Amygdala (tissue), 56 donors: Measurements from ENCODE around the gene HSPA9.
A peak's percentile ranks its signal among the peaks of the same experiment; 100 is the strongest.

Source experiments
- DNase-seq, 56 donors: peaks; one replicate each; lab custom pipeline; 2025; lab: John Stamatoyannopoulos, UW

The HSPA9 gene

GRCh38 chr5:138565100-138565821 lies 9.9 kb downstream of the HSPA9 start:
- no peak for DNase-seq

DNA sequence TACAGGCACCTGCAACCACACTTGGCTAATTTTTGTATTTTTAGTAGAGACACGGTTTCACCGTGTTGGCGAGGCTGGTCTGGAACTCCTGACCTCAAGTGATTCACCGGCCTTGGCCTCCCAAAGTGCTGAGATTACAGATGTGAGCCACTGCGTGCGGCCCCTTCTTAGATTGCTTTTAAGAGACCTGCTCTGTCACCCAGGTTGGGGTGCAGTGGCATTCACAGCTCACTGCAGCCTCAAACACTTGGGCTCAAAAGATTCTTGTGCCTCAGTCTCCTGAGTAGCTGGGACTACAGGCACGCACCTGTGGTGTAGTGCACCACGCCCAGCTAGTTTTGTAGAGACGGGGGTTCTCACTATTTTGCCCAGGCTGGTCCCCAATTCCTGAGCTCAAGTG lies 11.0 kb downstream of the HSPA9 start:
- no peak for DNase-seq

DNA sequence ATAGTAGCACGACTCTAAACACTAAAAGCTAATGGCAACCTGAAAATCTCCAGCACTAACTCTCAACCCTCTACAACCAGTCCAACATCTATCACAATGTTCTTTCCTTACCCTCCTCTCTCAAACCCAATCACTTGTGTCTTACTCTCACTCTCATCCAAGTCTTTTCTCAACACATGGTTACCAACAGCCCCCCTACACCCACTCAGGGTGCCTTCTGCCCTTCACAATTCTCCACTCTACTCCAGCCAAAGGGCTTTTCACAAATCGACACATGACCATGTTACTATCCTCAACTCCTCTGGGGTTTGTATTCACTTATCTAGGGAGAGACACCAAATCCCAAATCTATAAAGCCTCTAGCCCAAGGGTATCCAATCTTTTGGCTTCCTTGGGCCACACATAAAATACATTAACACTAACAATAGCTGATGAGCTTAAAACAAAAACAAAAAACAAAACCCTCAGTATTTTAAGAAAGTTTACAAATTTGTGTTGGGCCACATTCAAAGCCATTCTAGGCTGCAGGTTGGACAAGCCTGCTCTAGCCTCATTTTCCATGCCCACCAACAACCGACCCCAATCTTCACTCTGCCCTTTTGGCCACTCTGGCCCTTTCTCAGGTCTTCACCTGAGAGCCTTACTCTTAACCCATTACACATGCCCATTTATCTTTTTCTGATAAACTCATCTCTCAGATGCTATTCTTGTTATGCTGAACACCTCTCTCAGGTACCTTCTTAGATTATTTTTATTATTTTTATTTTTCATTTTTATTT lies 11.7 kb downstream of the HSPA9 start:
- DNase-seq: no peak

- DNase-seq: no peak
These were observed 14.2 kb downstream of the HSPA9 start for GRCh38 chr5:138560971-138561370.

DNA sequence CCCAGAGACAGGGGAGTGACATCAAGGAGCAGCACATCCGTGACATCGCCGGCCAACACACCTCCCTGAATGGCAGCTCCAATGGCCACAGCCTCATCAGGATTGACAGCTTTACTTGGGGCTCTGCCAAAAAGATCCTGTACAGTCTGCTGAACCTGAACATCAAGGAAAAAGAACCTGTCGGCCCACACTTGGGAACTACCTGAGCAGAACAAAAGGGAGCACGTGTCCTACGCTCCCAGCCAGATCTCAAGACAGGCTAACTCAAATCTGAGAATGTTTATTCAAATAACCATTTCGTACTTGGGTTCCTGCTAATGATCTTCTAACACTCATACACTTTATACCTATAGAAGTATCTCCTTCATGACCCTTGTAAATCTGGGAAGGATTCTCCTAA lies 15.3 kb downstream of the HSPA9 start:
- DNase-seq: no peak

GRCh38 chr5:138557677-138558076 lies 17.5 kb downstream of the HSPA9 start:
- no peak for DNase-seq

DNA sequence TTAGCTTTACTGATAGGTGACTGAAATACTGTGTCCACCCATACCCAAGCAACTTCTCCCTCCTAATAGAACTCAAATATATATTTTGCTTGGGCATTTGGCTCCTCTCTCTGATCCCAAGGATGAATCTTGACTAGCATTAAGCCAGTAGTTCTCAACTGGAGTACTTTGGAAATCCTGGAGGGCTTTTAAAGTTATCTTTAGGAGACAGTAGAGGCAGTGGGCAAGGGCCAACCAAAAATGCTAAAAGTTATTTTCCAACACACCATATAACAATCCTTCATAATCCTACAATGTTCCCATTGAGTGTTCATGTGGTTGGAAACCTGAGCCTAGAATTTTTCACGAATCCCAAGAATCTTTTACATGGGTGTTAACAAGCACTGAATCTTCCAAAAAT lies 21.1 kb downstream of the HSPA9 start:
- no peak for DNase-seq

DNA sequence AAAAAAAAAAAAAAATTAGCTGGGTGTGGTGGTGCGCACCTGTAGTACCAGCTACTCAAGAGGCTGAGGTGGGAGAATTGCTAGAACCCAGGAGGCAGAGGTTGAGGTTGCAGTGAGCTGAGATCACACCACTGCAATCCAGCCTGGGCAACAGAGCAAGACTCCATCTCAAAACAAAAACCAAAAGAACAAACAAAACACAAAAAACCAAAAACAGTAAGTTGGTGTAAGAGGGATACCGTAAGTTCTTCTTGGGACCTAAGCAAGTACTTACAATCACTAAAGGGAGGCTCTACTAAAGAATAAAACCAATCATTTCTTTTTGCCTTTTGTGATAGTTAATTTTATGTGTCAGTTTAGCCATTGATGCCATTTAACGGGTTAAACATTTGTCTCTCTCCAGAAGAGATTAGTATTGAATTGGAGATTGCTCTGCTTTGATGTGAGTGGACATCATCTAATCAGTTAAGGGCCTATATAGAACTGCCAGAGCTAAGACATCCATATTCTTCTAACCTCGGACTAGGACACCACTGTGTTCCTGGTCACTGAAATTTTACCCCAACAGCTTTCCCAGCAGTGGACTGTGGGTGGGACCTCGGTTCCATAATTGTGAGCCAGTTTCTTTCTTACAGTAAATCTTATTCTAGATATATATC lies 21.6 kb downstream of the HSPA9 start:
- no peak for DNase-seq

GRCh38 chr5:138552657-138553056 lies 22.5 kb downstream of the HSPA9 start:
- DNase-seq: no peak

- no peak for DNase-seq
These were observed 25.8 kb downstream of the HSPA9 start for GRCh38 chr5:138549414-138549813.

DNA sequence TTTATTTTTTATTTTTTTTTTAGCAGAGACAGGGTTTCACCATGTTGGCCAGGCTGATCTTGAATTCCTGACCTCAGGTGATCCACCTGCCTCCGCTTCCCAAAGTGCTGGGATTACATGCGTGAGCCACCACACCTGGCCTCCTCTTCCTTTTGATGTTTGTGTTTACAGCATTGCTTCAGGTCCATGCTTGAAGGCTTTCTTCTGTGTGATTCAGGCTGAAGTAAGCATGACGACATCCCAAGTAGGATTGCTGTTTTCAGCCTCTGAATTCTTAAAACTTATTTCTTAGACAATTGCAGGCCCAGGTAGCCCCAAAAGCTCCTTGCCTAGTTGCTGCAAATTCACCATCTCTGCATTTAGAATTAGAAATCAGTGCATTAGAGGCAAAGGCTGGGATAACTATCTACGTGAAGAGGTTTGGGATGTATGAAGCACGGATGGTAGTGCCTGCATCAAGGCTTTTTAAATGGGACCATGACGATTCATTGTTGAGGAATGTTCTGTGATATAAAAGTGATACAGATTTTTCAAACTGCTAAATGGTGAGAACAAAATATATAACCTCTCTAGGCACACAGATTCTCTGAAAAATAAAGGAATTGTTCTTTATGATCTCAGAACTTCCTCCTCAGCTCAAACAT lies 29.2 kb downstream of the HSPA9 start:
- no peak for DNase-seq

DNA sequence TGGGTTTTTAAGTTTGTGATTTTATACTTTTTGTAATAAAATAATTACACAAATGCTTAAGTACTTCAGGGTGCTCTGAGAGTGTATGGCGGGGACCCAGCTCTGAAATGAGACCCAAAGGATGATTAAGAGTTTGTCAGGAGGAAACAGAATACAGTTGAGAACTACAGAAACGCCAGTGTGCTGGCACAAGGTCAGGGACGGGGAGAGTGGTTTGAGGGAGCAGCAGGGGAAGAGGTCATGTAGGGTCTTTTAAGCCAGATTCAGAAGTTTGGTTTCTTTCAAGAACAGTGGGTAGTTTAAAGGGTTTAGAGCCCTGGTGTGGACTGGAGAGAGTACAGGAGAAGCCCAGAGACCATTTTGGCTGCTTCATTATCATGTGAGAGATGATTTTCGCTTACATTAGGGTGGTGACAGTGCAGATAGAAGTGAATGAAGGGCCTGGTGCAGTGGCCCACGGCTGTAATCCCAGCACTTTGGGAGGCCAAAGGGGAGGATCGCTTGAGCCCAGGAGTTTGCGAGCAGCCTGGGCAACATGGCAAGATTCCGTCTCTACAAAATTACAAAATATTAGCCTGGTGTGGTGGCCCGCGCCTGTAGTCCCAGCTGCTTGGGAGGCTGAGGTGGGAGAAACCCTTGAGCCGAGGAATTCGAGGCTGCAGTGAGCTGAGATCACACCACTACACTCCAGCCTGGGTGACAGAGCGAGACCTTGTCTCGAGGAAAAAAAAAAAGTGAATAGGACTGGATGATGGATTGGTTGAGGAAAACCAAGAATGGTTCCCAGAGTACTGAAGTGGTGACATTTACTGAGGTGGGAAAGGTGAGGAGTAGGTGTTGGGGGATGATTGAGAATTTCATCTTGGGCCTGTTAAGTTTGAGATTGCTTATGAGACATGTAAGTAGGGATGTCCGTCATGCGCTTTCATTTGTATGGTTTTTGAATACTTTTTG lies 30.7 kb downstream of the HSPA9 start:
- no peak for DNase-seq

DNA sequence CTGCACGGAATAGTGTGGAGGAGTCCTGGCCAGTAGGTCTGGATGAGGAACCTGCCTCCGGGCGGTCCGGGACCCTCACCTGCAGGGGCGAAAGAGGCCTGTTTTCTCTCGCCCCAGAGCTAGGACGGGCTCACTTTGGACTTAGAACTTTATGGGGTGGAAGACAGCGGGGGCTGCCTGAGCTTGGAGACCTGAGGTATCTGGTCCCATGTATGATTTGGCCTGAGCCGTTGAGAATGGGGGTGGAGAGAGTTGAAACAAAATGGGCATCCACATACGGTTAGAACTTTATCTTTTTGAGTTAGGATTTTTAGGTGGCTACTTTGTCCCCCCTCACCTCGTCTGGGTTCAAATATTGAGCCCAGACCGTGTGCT lies 31.5 kb downstream of the HSPA9 start:
- peak in 7 of 56 donors; percentile 49 to 80 (median 55) for DNase-seq

- peak; percentile 95 to 100 (median 100) for DNase-seq
These were observed 32.1 kb downstream of the HSPA9 start, which contains the start of gene ETF1 for GRCh38 chr5:138542956-138543729. ETF1 (minus strand) TSS chr5:138543236; CDS start chr5:138542918, 318 bp downstream.

GRCh38 chr5:138542180-138542955 lies 32.8 kb downstream of the HSPA9 start:
- peak in 2 of 56 donors; percentile 30 to 42 for DNase-seq

DNA sequence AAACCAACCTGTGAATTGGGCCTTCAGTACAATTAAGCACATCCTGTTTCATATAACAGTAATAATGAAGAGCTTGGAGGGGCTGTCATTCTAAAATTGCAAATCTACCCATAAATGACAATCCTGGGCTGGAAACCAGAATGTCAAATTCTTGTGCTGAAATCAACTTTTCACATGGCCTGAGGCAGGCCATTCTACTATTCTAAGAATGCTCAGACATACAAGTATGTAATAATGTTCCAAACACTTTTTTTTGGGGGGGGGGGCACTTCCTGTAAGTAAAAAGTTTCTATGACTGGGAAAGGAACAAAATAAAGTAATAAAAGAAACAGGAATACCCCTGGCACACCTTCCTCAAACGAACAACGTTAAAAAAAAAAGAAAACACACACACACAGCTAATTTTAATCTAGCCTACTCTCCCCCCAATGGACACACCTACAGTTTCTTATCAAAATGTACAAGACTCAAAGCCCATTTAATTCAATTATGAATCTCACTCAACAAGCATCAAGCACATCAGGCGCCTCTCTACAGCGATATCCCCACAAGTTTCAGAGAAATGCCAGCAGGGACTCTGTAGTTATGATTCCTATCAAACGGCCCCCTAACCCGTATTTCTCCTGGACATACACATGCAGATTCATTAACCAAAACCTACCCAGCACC lies 33.6 kb downstream of the HSPA9 start:
- DNase-seq: no peak

- DNase-seq: no peak
These were observed 35.4 kb downstream of the HSPA9 start for GRCh38 chr5:138539791-138540190.
